ENCODE results near the gene ZBTB44. TPM values are rescaled to one million over a fixed set of nuclear protein-coding genes. Genes with fewer than 3 reads are reported as not detected.

The ZBTB44 gene
- total RNA-seq, 4 donors from 2014 or later = 23.1 to 76.7 (median 33.0) TPM

DNA sequence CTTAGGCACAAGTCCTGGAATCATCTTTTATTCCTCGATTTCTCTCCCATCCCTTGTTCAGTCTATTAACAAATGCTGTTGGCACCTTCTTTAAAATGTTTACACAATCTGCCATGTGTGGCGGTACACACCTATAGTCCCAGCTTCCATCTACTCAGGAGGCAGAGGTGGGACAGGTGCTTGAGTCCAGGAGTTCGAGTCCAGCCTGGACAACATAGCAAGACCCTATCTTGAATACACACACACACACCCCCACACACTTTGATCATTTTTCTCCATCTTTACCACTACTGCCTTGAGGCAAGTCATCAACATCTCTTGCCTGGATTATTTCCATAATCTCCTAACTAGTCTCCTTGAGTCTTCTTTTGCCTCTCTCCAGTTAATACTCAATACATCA lies 13.7 kb upstream of the ZBTB44 start:
- TF ChIP-seq, protein P1, sequence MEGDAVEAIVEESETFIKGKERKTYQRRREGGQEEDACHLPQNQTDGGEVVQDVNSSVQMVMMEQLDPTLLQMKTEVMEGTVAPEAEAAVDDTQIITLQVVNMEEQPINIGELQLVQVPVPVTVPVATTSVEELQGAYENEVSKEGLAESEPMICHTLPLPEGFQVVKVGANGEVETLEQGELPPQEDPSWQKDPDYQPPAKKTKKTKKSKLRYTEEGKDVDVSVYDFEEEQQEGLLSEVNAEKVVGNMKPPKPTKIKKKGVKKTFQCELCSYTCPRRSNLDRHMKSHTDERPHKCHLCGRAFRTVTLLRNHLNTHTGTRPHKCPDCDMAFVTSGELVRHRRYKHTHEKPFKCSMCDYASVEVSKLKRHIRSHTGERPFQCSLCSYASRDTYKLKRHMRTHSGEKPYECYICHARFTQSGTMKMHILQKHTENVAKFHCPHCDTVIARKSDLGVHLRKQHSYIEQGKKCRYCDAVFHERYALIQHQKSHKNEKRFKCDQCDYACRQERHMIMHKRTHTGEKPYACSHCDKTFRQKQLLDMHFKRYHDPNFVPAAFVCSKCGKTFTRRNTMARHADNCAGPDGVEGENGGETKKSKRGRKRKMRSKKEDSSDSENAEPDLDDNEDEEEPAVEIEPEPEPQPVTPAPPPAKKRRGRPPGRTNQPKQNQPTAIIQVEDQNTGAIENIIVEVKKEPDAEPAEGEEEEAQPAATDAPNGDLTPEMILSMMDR (IDR thresholded peaks at IDR 0.05) = no peak
- TF ChIP-seq POLR2A (IDR thresholded peaks at IDR 0.05) = no peak
- Histone ChIP-seq H3K27ac (no peak overlapping the region), H3K27me3 (no peaks in the 10 kb centered on the region), H3K36me3 (no peaks in the 10 kb centered on the region), H3K9me3 (no peaks in the 10 kb centered on the region), H3K4me1 (no peaks in the 10 kb centered on the region), H3K4me3 (no peak overlapping the region)
- intact Hi-C loops (cut with DNase I) = no loop called here
- no peak for DNase-seq
- 76 to 83% methylated on average over 3 of the region's 3 CpGs for WGBS, 2 donors

DNA sequence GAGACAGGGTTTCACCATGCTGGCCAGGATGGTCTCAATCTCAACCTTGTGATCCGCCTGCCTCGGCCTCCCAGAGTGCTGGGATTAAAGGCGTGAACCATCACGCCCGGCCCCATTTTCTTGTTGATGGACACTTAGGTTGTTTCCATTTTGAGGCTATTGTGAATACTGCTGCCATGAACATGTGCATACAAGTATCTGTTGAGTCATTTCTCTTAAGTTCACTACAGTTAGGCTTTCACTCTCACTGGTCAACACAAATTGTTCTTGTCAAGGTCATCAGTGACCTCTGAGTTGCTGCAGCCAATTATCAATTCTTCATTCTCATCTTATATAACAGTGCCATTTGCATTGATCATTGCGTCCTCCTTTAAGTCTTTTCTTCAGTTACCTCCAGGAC lies 13.0 kb upstream of the ZBTB44 start:
- TF ChIP-seq, protein P1 (IDR thresholded peaks at IDR 0.05) = no peak
- no peak for TF ChIP-seq POLR2A (IDR thresholded peaks at IDR 0.05)
- Histone ChIP-seq H3K4me1 (no peaks in the 10 kb centered on the region), H3K27me3 (no peaks in the 10 kb centered on the region), H3K9me3 (peaks cover 0 to 3% (median 2%) of the 10 kb centered on the region in 3 donors), H3K4me3 (no peak overlapping the region), H3K36me3 (no peaks in the 10 kb centered on the region), H3K27ac (no peak overlapping the region)
- DNase-seq = no peak
- intact Hi-C loops (cut with DNase I) = no loop called here
- WGBS, 2 donors = 85 to 87% methylated on average over 6 of the region's 6 CpGs

DNA sequence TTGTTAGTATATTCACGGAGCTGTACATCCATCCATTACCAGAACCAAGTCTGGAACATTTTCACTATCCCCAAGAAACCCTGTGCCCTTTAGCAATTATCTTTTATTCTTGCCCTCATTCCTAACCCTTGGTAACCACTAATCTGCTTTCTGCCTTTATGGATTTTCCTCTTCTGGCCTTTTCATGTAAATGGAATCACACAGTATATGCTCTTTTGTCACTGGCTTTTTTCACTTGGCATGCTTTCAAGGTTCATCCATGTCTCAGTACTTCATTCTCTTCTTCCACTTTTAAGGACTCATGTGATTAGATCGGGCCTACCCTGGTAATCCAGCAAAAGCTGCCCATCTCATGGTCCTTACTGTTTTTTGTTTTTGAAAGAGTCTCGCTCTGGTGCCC lies 11.0 kb upstream of the ZBTB44 start:
- intact Hi-C loops (cut with DNase I) = no loop called here
- WGBS, 2 donors = 86 to 90% methylated on average over 3 of the region's 3 CpGs
- no peak overlapping the region for H3K27ac ChIP-seq

DNA sequence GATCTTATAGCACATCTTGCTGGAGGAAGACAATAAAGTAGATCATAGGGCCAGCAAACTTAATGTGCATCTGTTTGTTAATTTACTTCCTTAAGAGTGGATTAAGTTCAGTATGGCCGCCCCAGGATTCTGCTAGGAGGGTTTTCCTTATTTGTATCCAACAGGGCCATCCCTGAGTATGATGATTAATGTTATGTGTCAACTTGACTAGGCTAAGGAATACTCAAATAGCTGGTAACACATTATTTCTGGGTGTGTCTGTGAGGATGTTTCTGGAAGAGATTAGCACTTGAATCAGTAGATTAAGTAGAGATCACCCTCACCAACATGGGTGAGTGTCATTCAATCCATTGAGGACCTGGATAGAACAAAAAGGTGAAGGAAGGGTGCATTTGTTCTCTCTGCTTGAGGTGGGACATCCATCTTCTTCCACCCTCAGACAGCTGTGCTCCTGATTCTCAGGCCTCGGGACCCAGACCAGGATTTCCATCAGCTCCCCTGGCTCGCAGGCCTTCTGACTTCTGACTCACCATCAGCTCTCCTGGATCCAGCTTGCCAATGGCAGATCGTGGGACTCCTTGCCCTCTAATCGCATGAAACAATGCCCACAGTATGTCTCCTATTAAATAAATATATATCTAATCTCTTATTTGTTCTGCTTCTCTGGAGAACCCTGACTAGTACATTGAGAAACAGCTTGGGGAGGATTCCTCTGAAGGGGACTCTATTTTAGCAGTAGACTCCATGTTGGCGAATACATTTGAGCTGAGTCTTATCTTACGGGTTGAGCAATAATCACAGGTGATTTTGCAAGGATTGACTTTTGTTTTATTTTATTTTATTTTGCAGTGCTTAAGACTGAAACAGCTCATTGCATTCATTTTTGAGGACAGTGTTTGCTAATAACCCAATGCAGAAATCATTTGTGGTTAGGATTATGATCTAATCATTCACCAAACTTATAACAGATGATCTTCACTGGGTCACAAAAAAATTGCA lies 9.0 kb upstream of the ZBTB44 start:
- DNase-seq = no peak
- Histone ChIP-seq H3K27ac (no peak overlapping the region), H3K9me3 (peaks cover 0 to 17% (median 15%) of the 10 kb centered on the region in 3 donors), H3K36me3 (no peaks in the 10 kb centered on the region), H3K4me1 (peaks cover 0 to 4% (median 0%) of the 10 kb centered on the region in 3 donors), H3K27me3 (no peaks in the 10 kb centered on the region), H3K4me3 (no peak overlapping the region)
- no peak for TF ChIP-seq POLR2A (IDR thresholded peaks at IDR 0.05)
- TF ChIP-seq, protein P1 (IDR thresholded peaks at IDR 0.05) = no peak
- intact Hi-C loops (cut with DNase I) = no loop called here
- WGBS, 2 donors = 69 to 78% methylated on average over 7 of the region's 7 CpGs

More for the DNA sequence above, 11.0 kb upstream of the ZBTB44 start:
- Histone ChIP-seq H3K9me3 (peaks cover 0 to 17% (median 15%) of the 10 kb centered on the region in 3 donors), H3K4me3 (no peak overlapping the region), H3K36me3 (no peaks in the 10 kb centered on the region), H3K4me1 (no peaks in the 10 kb centered on the region), H3K27me3 (no peaks in the 10 kb centered on the region)
- no peak for DNase-seq
- TF ChIP-seq, protein P1 (IDR thresholded peaks at IDR 0.05) = no peak
- TF ChIP-seq POLR2A (IDR thresholded peaks at IDR 0.05) = no peak

DNA sequence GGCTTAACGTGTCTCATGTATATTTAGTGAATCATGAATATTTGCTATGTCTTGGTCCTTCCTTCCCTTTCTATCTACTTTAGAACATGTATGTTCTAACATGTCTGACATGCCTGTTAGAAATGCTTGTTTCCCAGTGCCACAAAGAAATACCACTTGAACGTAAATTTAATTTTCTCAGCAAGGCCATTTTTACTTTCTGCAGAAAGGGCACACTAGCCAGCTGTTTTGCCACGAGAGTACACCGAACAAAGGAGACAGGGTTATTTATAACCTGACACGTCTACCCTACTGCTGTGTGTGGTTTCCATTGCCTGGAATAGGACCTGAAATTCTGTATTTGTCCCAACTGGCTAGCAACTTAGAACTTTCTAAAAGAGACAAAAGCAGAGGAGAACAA lies 7.4 kb upstream of the ZBTB44 start:
- H3K4me3 ChIP-seq = no peak overlapping the region
- H3K27ac ChIP-seq = no peak overlapping the region
- peaks cover 0 to 17% (median 15%) of the 10 kb centered on the region in 3 donors for H3K9me3 ChIP-seq
- TF ChIP-seq, protein P1 (IDR thresholded peaks at IDR 0.05) = no peak
- TF ChIP-seq POLR2A (IDR thresholded peaks at IDR 0.05) = no peak
- H3K36me3 ChIP-seq = no peaks in the 10 kb centered on the region
- WGBS, 2 donors = 68 to 76% methylated on average over 5 of the region's 5 CpGs
- intact Hi-C loops (cut with DNase I) = no loop called here
- DNase-seq = no peak
- no peaks in the 10 kb centered on the region for H3K27me3 ChIP-seq
- H3K4me1 ChIP-seq = peaks cover 0 to 17% (median 0%) of the 10 kb centered on the region in 3 donors

Measured in esophagus squamous epithelium (tissue), 5 donors.